HG02623 (cell line): ENCODE results near the gene RBPJL.
A peak's percentile ranks its signal among the peaks of the same experiment; 100 is the strongest.

Source experiments
- ATAC-seq: cut with Tn5 transposase; IDR thresholded peaks from one replicate; pipeline ENCODE4 v1.9.1; 2021; ENCODE audit warnings: moderate library complexity; ENCODE audit not compliant: unreplicated experiment

Gene RBPJL

DNA sequence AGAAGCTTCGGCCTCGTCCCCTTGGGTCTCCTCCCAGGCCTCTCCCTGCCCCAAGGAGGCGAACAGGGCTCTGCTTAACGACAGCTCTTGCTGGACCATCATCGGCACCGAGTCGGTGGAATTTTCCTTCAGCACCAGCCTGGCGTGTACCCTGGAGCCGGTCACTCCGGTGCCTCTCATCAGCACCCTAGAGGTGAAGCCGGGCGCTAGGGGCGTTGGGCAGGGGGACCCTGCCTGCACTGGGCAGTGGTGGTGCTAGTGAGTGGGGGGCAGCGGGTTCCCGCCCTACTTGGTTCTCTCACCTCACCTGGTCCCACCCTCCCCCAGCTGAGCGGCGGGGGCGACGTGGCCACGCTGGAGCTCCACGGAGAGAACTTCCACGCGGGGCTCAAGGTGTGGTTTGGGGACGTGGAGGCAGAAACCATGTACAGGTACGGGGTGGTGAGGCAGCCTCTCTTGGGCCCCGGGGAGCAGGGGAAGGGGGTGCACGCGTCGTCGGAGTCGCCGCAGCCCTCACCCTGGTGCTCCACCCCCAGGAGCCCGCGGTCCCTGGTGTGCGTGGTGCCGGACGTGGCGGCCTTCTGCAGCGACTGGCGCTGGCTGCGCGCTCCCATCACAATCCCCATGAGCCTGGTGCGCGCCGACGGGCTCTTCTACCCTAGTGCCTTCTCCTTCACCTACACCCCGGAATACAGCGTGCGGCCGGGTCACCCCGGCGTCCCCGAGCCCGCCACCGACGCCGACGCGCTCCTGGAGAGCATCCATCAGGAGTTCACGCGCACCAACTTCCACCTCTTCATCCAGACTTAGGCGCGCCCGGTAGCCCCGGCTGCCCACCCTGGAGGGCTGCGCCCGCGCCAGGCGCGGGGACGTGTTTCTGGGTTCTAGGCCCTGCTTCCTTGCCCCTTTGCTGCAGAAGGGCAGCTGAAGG lies 9.8 kb downstream of the RBPJL start:
- no peak for ATAC-seq

DNA sequence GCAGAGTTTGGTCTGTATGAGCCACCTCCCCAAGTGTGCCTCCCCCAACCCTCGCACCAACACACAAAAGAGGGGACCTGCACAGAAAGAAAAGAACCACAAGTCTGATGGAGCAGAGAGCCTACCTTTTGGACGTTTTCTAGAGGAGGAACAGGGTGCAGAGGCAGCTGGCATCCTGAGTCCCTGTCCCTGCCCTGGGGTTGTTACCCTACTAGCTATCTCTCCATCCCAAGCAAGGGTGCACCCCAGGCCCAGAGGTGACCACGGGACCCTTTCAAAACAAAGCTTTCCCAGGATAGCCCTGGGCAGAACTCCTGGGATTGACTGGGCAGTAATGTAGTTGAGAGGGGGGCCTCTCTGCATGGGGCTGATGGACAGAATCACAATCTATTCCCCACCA lies 11.2 kb downstream of the RBPJL start:
- ATAC-seq: no peak

DNA sequence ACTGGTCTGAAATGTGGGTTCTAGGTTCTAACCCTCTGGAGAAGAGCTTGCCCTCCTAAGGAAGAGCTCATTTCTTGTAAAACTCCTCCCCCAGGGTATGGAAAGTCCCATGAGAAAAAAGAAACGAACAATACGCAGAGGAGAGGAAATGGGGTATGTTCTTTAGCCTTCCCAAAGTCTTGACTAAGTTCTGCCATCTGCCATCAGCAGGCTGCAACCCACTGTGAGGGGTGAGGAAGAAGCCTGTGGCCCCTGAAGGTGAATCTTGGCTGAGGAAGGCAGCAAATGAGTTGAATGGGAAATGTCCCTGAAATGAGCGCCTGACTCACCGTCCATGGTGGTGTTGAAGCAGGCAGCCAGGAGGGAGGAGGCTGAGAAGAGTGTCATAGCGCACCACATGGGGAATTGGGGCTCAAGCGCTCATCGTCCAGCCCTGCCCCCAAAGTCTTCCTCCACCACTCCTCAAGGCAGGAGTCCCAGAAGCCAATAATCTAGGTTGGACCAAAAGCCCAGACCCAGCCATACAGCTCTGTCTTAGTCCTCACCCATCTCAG lies 11.8 kb downstream of the RBPJL start:
- ATAC-seq: no peak

DNA sequence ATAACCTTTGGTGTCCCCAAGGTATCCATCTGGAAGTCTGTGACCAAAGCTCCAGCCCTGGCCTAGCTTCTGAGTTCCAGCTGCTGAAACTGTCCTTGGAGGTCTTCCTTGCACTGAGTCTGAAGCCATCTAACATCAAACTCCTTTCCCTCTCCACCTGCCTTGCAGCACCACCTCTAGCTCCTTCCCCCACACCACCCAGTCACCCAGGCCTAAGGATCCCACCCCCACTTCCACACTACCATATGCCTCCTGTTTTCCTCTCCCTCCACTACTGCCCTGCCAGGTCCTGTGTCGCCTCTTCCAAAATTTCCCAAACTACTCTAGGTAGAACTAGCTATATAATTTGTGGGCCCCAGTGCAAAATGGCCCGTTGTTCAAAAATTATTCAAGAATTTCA lies 12.3 kb downstream of the RBPJL start:
- ATAC-seq: no peak

DNA sequence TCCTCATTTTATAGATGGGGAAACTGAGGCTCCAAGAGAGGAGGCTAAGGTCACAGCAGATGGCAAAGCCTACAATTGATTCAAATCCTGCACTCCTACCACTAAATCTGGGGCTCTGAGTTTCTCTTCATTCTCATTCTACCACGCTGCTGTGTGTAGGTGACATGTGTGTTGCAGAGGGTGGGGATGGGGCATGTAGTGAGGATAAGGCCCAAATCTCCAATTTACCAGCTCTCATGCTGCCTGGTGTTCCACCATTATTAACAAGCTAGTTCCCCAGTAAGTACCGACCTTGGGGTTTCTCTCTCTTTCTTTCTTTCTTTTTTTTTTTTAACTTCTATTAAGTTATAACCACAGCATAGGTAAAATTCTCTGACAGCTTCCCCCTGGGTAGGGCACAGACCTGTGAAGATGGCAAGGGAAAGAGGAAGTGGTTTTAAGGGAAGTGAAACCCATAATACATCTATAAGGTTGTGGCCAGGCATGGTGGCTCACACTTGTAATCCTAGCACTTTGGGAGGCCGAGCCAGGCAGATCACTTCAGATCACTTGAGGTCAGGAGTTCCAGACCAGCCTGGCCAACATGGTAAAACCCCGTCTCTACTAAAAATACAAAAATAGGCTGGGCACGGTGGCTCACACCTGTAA lies 14.4 kb downstream of the RBPJL start:
- ATAC-seq: peak; percentile 52

- ATAC-seq: no peak
Measured at GRCh38 chr20:45322952-45323383, 16.3 kb downstream of the RBPJL start.

DNA sequence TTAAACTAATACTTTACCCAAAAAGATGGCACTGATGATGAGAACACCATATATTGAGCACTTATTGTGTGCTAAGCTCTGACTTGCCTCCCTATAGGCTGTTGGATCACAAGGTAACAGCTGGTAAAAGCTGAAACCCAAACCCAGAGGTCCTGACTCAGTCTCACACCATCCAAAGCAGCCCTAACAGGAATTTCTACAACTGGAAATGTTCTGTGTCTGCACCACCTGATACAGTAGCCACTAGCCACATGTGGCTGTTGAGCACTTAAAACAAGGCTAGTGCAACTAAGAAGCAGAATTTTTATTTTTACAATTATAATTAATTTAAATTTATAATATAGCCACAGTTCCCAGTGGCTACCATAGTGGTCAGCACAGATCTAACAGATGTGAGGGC lies 17.1 kb downstream of the RBPJL start:
- ATAC-seq: no peak

DNA sequence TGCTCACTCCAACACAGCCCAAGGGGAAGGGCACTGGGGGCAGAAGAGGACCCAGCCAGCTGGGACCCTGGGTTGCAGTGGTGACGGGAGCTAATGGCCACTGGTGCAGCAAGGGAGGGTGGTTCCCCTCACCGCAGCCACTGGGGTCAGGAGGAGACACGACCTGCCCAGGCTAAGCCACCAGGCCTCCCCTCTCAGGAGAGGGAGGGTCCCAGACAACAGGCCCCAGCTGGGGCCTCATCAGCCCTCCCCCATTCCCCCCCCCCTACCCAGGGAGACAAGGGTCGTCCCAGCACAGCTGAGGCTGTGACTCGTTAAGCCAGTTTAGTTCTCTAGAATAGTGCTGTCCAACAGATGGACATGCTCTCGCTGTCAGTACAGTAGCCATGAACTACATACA lies 18.7 kb downstream of the RBPJL start:
- ATAC-seq: no peak

DNA sequence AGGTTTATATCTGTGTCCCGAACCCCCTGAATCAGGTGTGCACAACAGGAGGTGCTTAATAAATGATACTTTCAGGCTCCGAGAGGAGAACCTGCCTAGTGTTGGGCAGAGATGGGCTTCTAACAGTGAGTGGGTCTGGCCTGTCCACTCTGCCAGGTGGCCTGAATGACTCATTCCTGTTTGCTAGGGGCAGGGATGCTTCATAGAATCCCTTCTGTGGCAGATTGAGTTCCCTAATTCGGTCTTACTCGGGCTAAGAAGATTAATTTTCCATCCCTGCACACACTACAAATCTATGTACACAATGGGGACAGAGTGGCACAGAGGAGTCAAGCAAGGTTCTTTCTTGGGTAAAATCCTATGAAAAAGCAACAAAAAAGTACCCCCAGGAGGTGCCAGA lies 21.8 kb downstream of the RBPJL start:
- no peak for ATAC-seq

GRCh38 chr20:45329497-45330319 lies 23.1 kb downstream of the RBPJL start:
- ATAC-seq: no peak

DNA sequence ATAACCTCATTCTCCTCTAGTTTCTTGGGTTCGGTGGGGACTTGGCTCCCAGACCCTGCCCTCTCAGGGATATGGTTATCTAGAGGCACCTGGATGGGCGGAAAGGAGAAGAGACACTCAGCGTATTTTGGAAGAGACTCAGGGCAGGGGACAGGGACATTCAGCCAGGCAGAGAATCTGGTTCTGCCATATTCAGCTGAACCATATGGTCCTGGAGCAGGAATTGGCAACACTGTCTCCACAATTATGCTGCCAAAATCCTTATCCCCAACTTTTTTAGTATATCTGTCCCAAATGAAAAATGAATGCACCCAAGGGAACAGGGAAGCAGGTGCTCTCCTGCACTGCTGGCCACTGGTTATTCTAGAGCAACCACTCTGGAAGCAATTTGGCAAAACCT lies 23.8 kb downstream of the RBPJL start:
- no peak for ATAC-seq

DNA sequence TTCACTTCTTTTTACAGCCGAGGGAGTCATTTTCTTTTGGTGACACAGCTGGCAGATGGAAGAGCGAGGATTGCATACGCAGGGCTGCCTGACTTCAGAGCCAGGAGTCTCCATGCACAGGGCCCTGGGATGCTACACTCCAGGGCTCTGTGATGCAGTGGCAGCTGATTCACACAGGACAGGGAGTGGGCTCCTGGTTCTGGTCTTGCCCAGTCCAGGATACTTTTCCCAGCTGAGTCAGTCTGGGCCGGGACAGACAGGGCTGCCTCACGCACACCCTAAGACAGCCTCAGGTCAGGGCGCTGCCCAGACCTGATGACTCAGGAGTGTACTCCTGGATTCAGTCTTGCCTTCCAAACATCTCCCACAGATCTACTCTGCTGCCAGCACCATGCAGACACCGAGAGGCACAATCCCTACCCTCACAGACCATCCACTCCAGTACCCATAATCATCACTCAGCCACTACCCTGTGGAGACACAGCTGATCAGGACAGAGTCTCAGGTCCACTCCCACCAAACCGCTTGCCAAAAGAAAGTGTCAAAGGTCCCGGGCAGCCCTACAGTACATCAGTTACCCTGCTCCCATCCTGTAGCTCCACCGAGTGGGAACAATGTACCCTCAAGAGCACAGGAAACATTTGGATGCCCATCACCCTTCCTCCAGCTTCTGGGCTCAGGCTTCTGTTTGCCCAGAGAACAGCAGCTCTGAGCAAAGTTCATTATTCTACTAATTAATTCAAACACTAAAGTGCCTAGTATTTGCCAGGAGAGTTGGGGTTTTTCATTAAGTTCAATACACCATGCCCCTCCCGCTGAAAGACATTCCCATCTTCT lies 30.1 kb downstream of the RBPJL start:
- no peak for ATAC-seq

GRCh38 chr20:45337367-45338120 lies 30.9 kb downstream of the RBPJL start:
- ATAC-seq: no peak

DNA sequence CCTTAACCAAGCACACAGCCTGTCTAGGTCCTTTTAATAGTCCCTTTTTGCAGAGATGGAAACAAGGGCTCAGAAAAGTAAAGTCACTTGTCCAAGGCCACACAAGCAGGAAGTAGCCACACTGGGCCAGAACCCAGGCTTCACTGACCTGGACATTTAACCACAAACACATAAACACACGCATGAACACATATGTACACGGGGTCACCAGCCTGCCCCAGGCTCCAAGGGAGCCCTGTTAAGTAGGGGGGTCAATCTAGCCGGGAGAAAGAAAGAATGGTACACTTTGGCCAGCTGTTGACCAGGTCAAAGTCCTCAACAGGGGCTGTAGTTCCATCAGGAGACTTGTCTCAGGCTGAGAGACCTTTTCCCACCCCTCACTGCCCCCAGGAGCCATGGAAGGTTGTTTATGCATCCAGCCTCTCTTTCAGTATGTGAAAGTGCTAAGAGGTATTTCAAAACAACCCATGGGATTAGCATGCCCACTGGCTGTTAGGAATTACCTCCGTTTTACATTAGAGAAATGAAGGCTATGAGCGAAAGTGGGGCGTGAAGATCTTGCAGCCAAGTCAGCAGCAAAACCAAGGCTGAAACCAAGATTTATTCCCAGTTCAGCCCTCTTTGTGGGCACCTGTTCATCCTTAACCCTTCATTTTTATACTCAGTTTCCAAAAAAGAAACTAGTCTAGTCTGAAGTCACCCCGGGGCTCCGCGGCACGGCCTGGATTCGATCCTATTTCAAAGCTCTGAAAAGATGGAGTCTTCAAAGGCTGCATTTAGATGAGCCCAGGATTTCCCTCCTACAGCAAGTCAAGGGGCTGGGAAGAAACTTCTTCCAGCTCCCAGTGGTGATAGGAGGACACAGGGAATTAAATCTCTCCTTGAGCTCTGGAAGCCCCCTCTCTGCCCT lies 31.7 kb downstream of the RBPJL start:
- no peak for ATAC-seq

- no peak for ATAC-seq
Measured at GRCh38 chr20:45339084-45339483, 32.4 kb downstream of the RBPJL start.

DNA sequence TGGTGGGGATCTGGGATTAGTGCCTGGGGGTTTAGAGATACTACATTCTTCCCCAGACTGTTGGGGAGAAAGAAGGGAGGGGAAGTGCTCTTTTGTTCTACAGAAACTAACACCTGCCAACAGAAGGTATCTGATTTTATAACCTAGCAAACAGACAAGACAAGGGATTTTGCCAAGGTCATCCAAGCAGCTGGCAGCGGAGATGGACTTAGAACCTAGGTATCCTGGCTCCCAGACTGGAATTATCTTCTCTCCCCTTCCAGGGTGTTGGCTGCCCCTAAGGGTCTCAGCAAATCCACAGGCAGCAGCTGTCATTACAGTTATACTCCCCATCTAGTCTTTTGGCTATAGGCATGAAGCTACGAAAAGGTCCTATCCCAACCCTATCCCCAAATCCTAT lies 33.2 kb downstream of the RBPJL start:
- ATAC-seq: no peak

DNA sequence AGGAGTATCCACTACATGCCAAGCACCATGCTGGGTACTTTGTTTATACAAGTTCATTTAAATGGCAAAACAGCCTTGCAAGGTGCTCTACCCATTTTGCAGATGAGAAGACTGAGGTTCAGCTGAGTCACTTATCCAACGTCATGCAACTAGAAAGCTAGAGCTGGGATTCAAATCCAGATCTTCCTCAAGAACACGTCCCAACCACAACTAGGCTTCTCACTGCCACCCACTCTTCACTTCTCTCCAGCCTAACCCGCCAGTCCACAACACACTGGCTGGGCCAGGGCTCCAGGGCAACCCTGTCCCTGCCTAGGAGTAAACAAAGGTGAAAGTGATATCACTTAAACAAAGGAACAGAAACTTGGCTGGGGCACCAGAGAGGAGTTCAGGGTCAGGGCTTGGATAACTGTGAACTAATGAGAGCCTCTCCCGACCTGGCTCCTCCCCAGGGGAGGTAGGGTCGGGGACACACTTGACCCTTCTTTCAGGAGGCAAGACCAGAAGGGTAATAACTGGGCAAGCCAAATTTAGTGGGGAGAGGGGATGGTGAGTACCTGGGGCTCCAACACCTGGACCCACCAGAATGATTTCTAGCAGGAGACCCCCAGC lies 33.7 kb downstream of the RBPJL start:
- ATAC-seq: no peak

DNA sequence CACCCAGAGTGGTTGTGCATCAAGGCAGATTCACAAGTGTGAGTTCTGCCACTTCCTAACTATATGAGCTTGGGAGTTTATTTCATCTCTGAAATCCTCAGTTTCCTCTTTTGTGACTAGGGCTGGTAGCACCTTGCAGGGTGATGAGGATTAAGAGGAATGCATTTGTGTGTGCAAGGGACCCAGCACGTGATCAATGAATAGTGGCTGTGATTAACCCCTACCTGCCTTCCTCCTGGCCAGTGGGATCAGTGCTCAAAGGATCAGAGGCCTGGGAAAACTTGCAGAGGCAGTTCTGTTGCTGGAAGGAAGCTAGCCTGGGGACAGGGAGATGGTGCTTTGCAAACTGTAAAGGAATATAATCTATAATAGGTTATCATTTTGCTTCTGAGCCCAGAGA lies 34.3 kb downstream of the RBPJL start:
- ATAC-seq: no peak
